ENCODE measurements around the gene TMEM266. TPM values are rescaled to one million over a fixed set of nuclear protein-coding genes. Genes with fewer than 3 reads are reported as not detected.
A peak's percentile ranks its signal among the peaks of the same experiment; 100 is the strongest.

TMEM266 gene
- polyA plus RNA-seq, 1 experiment, result not detected

DNA sequence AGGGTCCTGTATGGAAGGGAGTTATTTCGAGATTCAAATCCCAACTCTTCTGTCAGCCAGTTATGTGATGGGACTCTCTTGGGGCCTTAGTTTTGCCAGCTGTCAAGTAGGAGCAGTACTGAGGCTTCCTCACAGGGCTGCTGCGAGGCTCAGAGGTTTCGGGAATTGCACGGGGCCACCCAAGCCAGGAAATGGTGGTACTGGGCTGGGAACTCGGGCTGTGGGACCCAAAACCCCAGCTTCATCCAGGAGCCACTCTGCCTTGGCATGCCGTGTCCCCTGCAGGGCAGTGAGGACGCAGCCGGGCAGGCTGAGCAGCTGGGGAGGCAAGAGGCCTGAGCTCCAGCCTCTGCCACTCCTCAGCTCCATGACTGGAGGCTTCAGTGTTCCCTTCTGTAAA is 132.9 kb downstream of the TMEM266 start:
- CTCF ChIA-PET, result interaction anchor here (0.6 to 4.1 kb wide), 2 partner anchors 137 to 675 kb away, joined by 3 to 15 read pairs; no protein-coding TSS in a partner anchor
- no peak for DNase-seq (ENCODE audit: low read depth, low spot score)
- no peak overlapping the region for H3K27ac ChIP-seq (ENCODE audit: low read depth, low read length)
- no peak overlapping the region for H3K4me3 ChIP-seq (ENCODE audit: low read depth, low read length)
- POLR2A ChIA-PET, result no interaction called here
- H3K27me3 ChIP-seq (ENCODE audit: control insufficient read depth, insufficient read depth, low read length), result peaks cover 8% of the 10 kb centered on the region
- no peaks in the 10 kb centered on the region; the same call in 1 of the 2 replicates for H3K9me3 ChIP-seq (ENCODE audit: control insufficient read depth, insufficient read depth, low read length)
- TF ChIP-seq CTCF (IDR thresholded peaks at IDR 0.05; ENCODE audit: low read depth, low read length), result no peak

DNA sequence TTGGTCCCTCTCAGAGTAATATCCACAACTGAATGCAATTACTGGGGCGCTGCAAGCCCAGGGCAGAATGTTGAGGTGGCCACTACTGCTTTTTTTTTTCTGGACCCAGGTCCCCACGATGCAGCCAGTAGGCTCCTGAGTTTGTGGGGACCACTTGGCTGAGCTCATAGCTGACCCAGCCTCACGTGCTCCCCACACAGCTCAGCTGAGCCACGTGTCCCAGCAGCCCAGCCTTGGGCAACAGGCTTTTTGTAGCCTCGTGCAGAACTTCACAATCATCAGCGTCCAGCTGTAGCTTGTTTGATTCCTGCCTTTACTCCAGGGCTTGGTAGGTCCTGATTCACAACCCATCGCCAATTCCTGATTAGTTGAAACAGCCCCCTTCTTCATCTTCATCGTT is 134.1 kb downstream of the TMEM266 start:
- CTCF ChIA-PET, result interaction anchor here (1.2 kb wide), 1 partner anchor 9 kb away, joined by 3 read pairs; no protein-coding TSS in a partner anchor
- Histone ChIP-seq H3K4me3 (ENCODE audit: low read depth, low read length) (no peak overlapping the region), H3K27me3 (ENCODE audit: control insufficient read depth, insufficient read depth, low read length) (peaks cover 8% of the 10 kb centered on the region), H3K27ac (ENCODE audit: low read depth, low read length) (no peak overlapping the region), H3K9me3 (ENCODE audit: control insufficient read depth, insufficient read depth, low read length) (no peaks in the 10 kb centered on the region; the same call in 1 of the 2 replicates)
- no peak for DNase-seq (ENCODE audit: low read depth, low spot score)
- POLR2A ChIA-PET, result interaction anchor here (0.7 to 0.8 kb wide), 2 partner anchors 142 to 730 kb away, joined by 3 read pairs; partner anchors contain the start of gene ISL2
- TF ChIP-seq CTCF (IDR thresholded peaks at IDR 0.05; ENCODE audit: low read depth, low read length), result no peak

- no peak overlapping the region for H3K4me3 ChIP-seq (ENCODE audit: low read depth, low read length)
- POLR2A ChIA-PET, result interaction anchor here (0.6 to 1.0 kb wide), 6 partner anchors 10 to 987 kb away, joined by 3 to 13 read pairs (median 4); no protein-coding TSS in a partner anchor
- no peak for DNase-seq (ENCODE audit: low read depth, low spot score)
- no peak for TF ChIP-seq CTCF (IDR thresholded peaks at IDR 0.05; ENCODE audit: low read depth, low read length)
- peak overlapping the region; percentile 47 for H3K27ac ChIP-seq (ENCODE audit: low read depth, low read length)
- H3K9me3 ChIP-seq (ENCODE audit: control insufficient read depth, insufficient read depth, low read length), result no peaks in the 10 kb centered on the region; the same call in 1 of the 2 replicates
- peaks cover 2% of the 10 kb centered on the region for H3K27me3 ChIP-seq (ENCODE audit: control insufficient read depth, insufficient read depth, low read length)
- CTCF ChIA-PET, result interaction anchor here (0.7 kb wide), 1 partner anchor 26 kb away, joined by 3 read pairs; no protein-coding TSS in a partner anchor
Observed at GRCh38 chr15:76195506-76196268, 135.9 kb downstream of the TMEM266 start.

- H3K27me3 ChIP-seq (ENCODE audit: control insufficient read depth, insufficient read depth, low read length), result peaks cover 2% of the 10 kb centered on the region
- DNase-seq (ENCODE audit: low read depth, low spot score), result peak; percentile 75
- H3K9me3 ChIP-seq (ENCODE audit: control insufficient read depth, insufficient read depth, low read length), result no peaks in the 10 kb centered on the region; the same call in 1 of the 2 replicates
- H3K4me3 ChIP-seq (ENCODE audit: low read depth, low read length), result no peak overlapping the region
- no peak for TF ChIP-seq CTCF (IDR thresholded peaks at IDR 0.05; ENCODE audit: low read depth, low read length)
- POLR2A ChIA-PET, result interaction anchor here (0.6 to 1.0 kb wide), 7 partner anchors 9 to 986 kb away, joined by 3 to 13 read pairs (median 4); no protein-coding TSS in a partner anchor
- H3K27ac ChIP-seq (ENCODE audit: low read depth, low read length), result peak overlapping the region; percentile 47
- CTCF ChIA-PET, result interaction anchor here (0.7 to 0.8 kb wide), 2 partner anchors 11 to 25 kb away, joined by 3 read pairs; no protein-coding TSS in a partner anchor
Observed at GRCh38 chr15:76196269-76197231, 136.8 kb downstream of the TMEM266 start.
